IMR-90 (cell line): ENCODE data around the gene CACNA2D4. TPM values are rescaled to one million over a fixed set of nuclear protein-coding genes. Genes with fewer than 3 reads are reported as not detected.
A peak's percentile ranks its signal among the peaks of the same experiment; 100 is the strongest.

Source experiments
- ATAC-seq: fragments of 200-7000 bp; cut with Tn5 transposase; 2 replicates; pipeline ENCODE4 v1.9.1; 2020; ENCODE audit warnings: low read depth, mild to moderate bottlenecking, moderate library complexity
- BruUV-seq: library from RNA; stranded (reverse); fragments of 400-500 nt; replicated peaks from 2 replicates; lab custom pipeline; 2021; lab: Mats Ljungman, UMichigan
- CTCF ChIA-PET: fragments of 300-600 bp; formaldehyde crosslinking; extraction: SDS; loops from one replicate; lab custom pipeline; 2021; ENCODE audit warnings: antibody characterized with exemption; lab: Yijun Ruan, JAX
- POLR2A ChIA-PET: fragments of 300-600 bp; sonication (Branson Sonifier 250); formaldehyde crosslinking; loops from one replicate; lab custom pipeline; 2022; ENCODE audit warnings: antibody characterized with exemption; ENCODE audit not compliant: unreplicated experiment; lab: Charles Lee
- DNase-seq: peaks from one replicate; pipeline ENCODE4 v3.0.0; 2013
- H2AFZ ChIP-seq: replicated peaks from 2 replicates; pipeline ENCODE3; 2013; ENCODE audit warnings: low read length, mild to moderate bottlenecking; ENCODE audit not compliant: poor library complexity
- H2AK5ac ChIP-seq: 2 replicates; pipeline ENCODE4 v1.6.1; 2013; ENCODE audit warnings: low read depth, low read length, inconsistent platforms
- H2AK9ac ChIP-seq: replicated peaks from 2 replicates; pipeline ENCODE3; 2013; ENCODE audit warnings: mild to moderate bottlenecking, low read depth, low read length, moderate library complexity; ENCODE audit not compliant: poor library complexity
- H2BK120ac ChIP-seq: 2 replicates; pipeline ENCODE4 v1.6.1; 2013; ENCODE audit warnings: low read depth, low read length, inconsistent platforms
- H2BK15ac ChIP-seq: 3 replicates; pipeline ENCODE4 v1.6.1; 2013; ENCODE audit warnings: low read depth, low read length, inconsistent platforms
- H2BK20ac ChIP-seq: 2 replicates; pipeline ENCODE4 v1.6.1; 2013; ENCODE audit warnings: low read depth, mild to moderate bottlenecking, inconsistent platforms, low read length, moderate library complexity
- H2BK5ac ChIP-seq: 2 replicates; pipeline ENCODE4 v1.6.1; 2013; ENCODE audit warnings: mild to moderate bottlenecking, low read depth, low read length, inconsistent platforms; ENCODE audit not compliant: poor library complexity, severe bottlenecking
- H3K14ac ChIP-seq: replicated peaks from 2 replicates; pipeline ENCODE4 v1.6.1; 2013; ENCODE audit warnings: low read depth, low read length, inconsistent platforms
- H3K18ac ChIP-seq: 2 replicates; pipeline ENCODE4 v1.6.1; 2013; ENCODE audit warnings: low read depth, low read length, control low read depth
- H3K23ac ChIP-seq: 2 replicates; pipeline ENCODE4 v1.6.1; 2013; ENCODE audit warnings: low read depth, low read length, inconsistent platforms
- H3K27ac ChIP-seq: 2 replicates; pipeline ENCODE4 v1.5.1; 2013; ENCODE audit warnings: mild to moderate bottlenecking, control low read depth, low read length; ENCODE audit not compliant: insufficient read depth
- H3K27me3 ChIP-seq: 2 replicates; pipeline ENCODE4 v1.6.1; 2013; ENCODE audit warnings: low read length; ENCODE audit not compliant: control insufficient read depth, insufficient read depth
- H3K36me3 ChIP-seq: 2 replicates; pipeline ENCODE4 v1.6.1; 2013; ENCODE audit warnings: low read length, mixed read lengths; ENCODE audit not compliant: control insufficient read depth, insufficient read depth
- H3K4ac ChIP-seq: 2 replicates; pipeline ENCODE4 v1.6.1; 2013; ENCODE audit warnings: low read depth, low read length, inconsistent platforms
- H3K4me1 ChIP-seq: 2 replicates; pipeline ENCODE4 v1.6.1; 2013; ENCODE audit warnings: low read length, mixed read lengths; ENCODE audit not compliant: control insufficient read depth, insufficient read depth
- H3K4me2 ChIP-seq: 2 replicates; pipeline ENCODE4 v1.6.1; 2013; ENCODE audit warnings: low read depth, mild to moderate bottlenecking, control low read depth, low read length, moderate library complexity
- H3K4me3 ChIP-seq: 2 replicates; pipeline ENCODE4 v1.5.1; 2013; ENCODE audit warnings: low read depth, mild to moderate bottlenecking, control low read depth, low read length, moderate library complexity; ENCODE audit not compliant: insufficient read depth
- H3K56ac ChIP-seq: 2 replicates; pipeline ENCODE4 v1.6.1; 2013; ENCODE audit warnings: low read length, inconsistent platforms; ENCODE audit not compliant: insufficient read depth; ENCODE audit errors: extremely low read depth
- H3K79me1 ChIP-seq, 2 experiments: 2 replicates each; pipeline ENCODE4 v1.6.1; 2013; ENCODE audit warnings: low read length in 2 of 2, inconsistent platforms in 1 of 2, low read depth in 1 of 2
- H3K9ac ChIP-seq: 2 replicates; pipeline ENCODE4 v1.6.1; 2013; ENCODE audit warnings: low read depth, low read length, control low read depth
- H3K9me1 ChIP-seq: 2 replicates; pipeline ENCODE4 v1.6.1; 2013; ENCODE audit warnings: low read length, inconsistent platforms; ENCODE audit not compliant: insufficient read depth
- H3K9me3 ChIP-seq: 2 replicates; pipeline ENCODE4 v1.6.1; 2013; ENCODE audit warnings: low read length; ENCODE audit not compliant: control insufficient read depth, insufficient read depth
- H4K20me1 ChIP-seq: 2 replicates; pipeline ENCODE4 v1.6.1; 2013; ENCODE audit warnings: low read length, inconsistent platforms; ENCODE audit not compliant: insufficient read depth
- H4K5ac ChIP-seq: 2 replicates; pipeline ENCODE4 v1.6.1; 2013; ENCODE audit warnings: mild to moderate bottlenecking, low read depth, low read length, control low read depth
- H4K8ac ChIP-seq, 2 experiments: 2 replicates each; pipeline ENCODE4 v1.6.1; 2013; ENCODE audit warnings: low read depth in 2 of 2, low read length in 2 of 2, control low read depth in 1 of 2, inconsistent platforms in 1 of 2
- H4K91ac ChIP-seq: 2 replicates; pipeline ENCODE4 v1.6.1; 2013; ENCODE audit warnings: low read depth, low read length, inconsistent platforms; ENCODE audit not compliant: insufficient read depth
- CEBPB ChIP-seq: IDR thresholded peaks from 2 replicates; pipeline ENCODE4 v1.6.1; 2012; ENCODE audit warnings: low read depth, low read length, improper control_type of control experiment
- CTCF ChIP-seq: conservative IDR thresholded peaks from 2 replicates; pipeline ENCODE4 v1.5.1; 2012; ENCODE audit warnings: mild to moderate bottlenecking, low read depth, low read length, improper control_type of control experiment
- ELK1 ChIP-seq: fragments of 150-350 bp; IDR thresholded peaks from 2 replicates; pipeline ENCODE4 v1.6.1; 2016; ENCODE audit warnings: low read depth, mild to moderate bottlenecking, low read length, moderate library complexity, borderline replicate concordance
- FOS ChIP-seq: fragments of 150-350 bp; IDR thresholded peaks from 2 replicates; pipeline ENCODE4 v1.6.1; 2016; ENCODE audit warnings: low read depth, low read length
- MAZ ChIP-seq: IDR thresholded peaks from 2 replicates; pipeline ENCODE4 v1.6.1; 2012; ENCODE audit warnings: low read depth, mild to moderate bottlenecking, low read length, improper control_type of control experiment, moderate library complexity, borderline replicate concordance
- NFE2L2 ChIP-seq: fragments of 150-350 bp; IDR thresholded peaks from 2 replicates; pipeline ENCODE4 v1.6.1; 2016; ENCODE audit warnings: low read depth, mild to moderate bottlenecking, low read length
- RCOR1 ChIP-seq: IDR thresholded peaks from 2 replicates; pipeline ENCODE4 v1.6.1; 2012; ENCODE audit warnings: mild to moderate bottlenecking, low read length, improper control_type of control experiment; ENCODE audit not compliant: insufficient replicate concordance
- RFX5 ChIP-seq: IDR thresholded peaks from 2 replicates; pipeline ENCODE4 v1.8.0; 2012; ENCODE audit warnings: low read depth, mild to moderate bottlenecking, low read length, moderate library complexity
- USF2 ChIP-seq: fragments of 150-350 bp; IDR thresholded peaks from 2 replicates; pipeline ENCODE4 v1.6.1; 2017; ENCODE audit warnings: mild to moderate bottlenecking, antibody characterized with exemption, low read length, low read depth
- WGBS, 2 experiments: methylation state at CpG; one replicate each; pipeline versions ENCODE4 v1.1.5 to v1.1.7; 2013; ENCODE audit warnings: missing lambda C conversion rate in 2 of 2; ENCODE audit not compliant: insufficient read length in 1 of 2; ENCODE audit errors: extremely low coverage in 2 of 2; 5-methylcytosine and 5-hydroxymethylcytosine counted together
- dilution Hi-C: fragments of 300-500 bp; cut with HindIII; formaldehyde crosslinking; loops from one replicate; pipeline ENCODE4 v1.14.3; 2018; ENCODE audit warnings: low sequenced_read_pairs; ENCODE audit not compliant: unreplicated experiment
- in situ Hi-C: fragments of 300-500 bp; cut with MboI; formaldehyde crosslinking; loops from 3 replicates; pipeline ENCODE4 v1.14.3; 2019; ENCODE audit warnings: low sequenced_read_pairs, inconsistent platforms, mixed read lengths
- intact Hi-C: fragments of 100-400 bp; cut with micrococcal nuclease; formaldehyde crosslinking; loops from 2 replicates; pipeline ENCODE4 v1.10.0; 2022
- polyA plus RNA-seq, 3 experiments: library from polyadenylated mRNA; depleted of rRNA; stranded (reverse); fragments of >200 nt; gene quantifications; 2 replicates each; pipeline ENCODE4 v1.2.3, GENCODE V29; 2012; ENCODE audit warnings: low replicate concordance in 1 of 3
- total RNA-seq: library from RNA; depleted of rRNA; stranded (reverse); fragments of >200 nt; gene quantifications from 2 replicates; pipeline ENCODE4 v1.2.3, GENCODE V29; 2012

The CACNA2D4 gene
- total and polyA plus RNA-seq, 2 of the 4 experiments (the other 2 are of a cell fraction): 0.18 to 0.22 TPM

- CTCF ChIA-PET: no interaction called here
- 0% methylated on average over 1 of the region's 12 CpGs; no CpG with 5 or more reads in 1 of the 2 experiments for WGBS, 2 experiments
Observed at GRCh38 chr12:1821805-1822204, 96.6 kb downstream of the CACNA2D4 start.

More at GRCh38 chr12:1821805-1822204, 96.6 kb downstream of the CACNA2D4 start:
- Histone ChIP-seq H4K5ac (no peak overlapping the region), H3K36me3 (no peaks in the 10 kb centered on the region), H3K27ac (no peak overlapping the region), H2BK120ac (no peak overlapping the region), H3K56ac (no peak overlapping the region), H3K9me1 (no peaks in the 10 kb centered on the region), H4K8ac (no peak overlapping the region), H4K91ac (no peak overlapping the region), H2AK5ac (no peak overlapping the region), H3K18ac (no peak overlapping the region), H3K27me3 (peaks cover 77% of the 10 kb centered on the region), H2AK9ac (peak overlapping the region; percentile 37), H2BK5ac (no peak overlapping the region), H3K79me1 (no peaks in the 10 kb centered on the region), H3K23ac (no peak overlapping the region), H4K20me1 (no peaks in the 10 kb centered on the region), H3K9ac (no peak overlapping the region), H3K14ac (no peak overlapping the region), H2BK20ac (no peak overlapping the region), H2AFZ (no peak overlapping the region), H3K4me2 (no peak overlapping the region), H3K4me3 (no peak overlapping the region), H2BK15ac (no peak overlapping the region), H3K4me1 (no peaks in the 10 kb centered on the region), H3K4ac (no peak overlapping the region), H3K9me3 (no peaks in the 10 kb centered on the region)
- TF ChIP-seq CTCF: no peak
- no peak for TF ChIP-seq MAZ
- no peak for TF ChIP-seq RCOR1
- TF ChIP-seq FOS: no peak
- TF ChIP-seq USF2: no peak
- no peak for TF ChIP-seq ELK1
- no peak for TF ChIP-seq NFE2L2
- no peak for TF ChIP-seq RFX5
- no peak for TF ChIP-seq CEBPB
- dilution Hi-C loops: no loop called here
- no peak; the same call in 1 of the 2 replicates for ATAC-seq
- DNase-seq: no peak
- intact Hi-C loops: no loop called here
- POLR2A ChIA-PET: no interaction called here
- no TSS peak for BruUV-seq
- in situ Hi-C loops: loop anchor here (25.0 kb wide), 1 partner anchor 465 kb away; no protein-coding TSS in a partner anchor
